ENCODE results near the gene COL27A1.

COL27A1 gene

DNA sequence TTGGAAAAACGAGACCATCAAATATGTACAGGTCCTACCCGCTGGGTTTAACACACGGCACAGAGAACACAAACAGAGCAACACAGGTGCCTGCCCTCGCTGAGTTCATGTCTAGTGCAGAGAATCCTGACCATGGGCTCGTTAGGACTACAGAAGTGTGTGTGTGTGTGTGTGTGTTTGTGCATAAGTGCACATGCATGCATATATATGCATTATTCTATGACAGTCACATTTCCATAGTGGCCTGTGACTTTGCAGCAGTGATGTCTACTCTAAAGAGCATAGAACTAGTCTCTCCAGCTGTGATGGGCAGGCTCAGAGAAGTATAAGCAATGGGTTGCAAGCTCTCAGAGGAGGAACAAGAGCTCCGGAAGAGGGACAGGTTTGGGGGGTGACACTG lies 202.0 kb downstream of the COL27A1 start:
- no peak for TF ChIP-seq BACH2 (CRISPR knock-in tag; IDR thresholded peaks at IDR 0.05; ENCODE audit: borderline replicate concordance)
- TF ChIP-seq ZNF565 (CRISPR knock-in tag; conservative IDR thresholded peaks at IDR 0.05; ENCODE audit: low read depth), result no peak
- no peak for TF ChIP-seq PATZ1 (CRISPR knock-in tag; IDR thresholded peaks at IDR 0.05; ENCODE audit: borderline replicate concordance)
- no peak for TF ChIP-seq RARB (CRISPR knock-in tag; IDR thresholded peaks at IDR 0.05)
- TF ChIP-seq, protein P1, sequence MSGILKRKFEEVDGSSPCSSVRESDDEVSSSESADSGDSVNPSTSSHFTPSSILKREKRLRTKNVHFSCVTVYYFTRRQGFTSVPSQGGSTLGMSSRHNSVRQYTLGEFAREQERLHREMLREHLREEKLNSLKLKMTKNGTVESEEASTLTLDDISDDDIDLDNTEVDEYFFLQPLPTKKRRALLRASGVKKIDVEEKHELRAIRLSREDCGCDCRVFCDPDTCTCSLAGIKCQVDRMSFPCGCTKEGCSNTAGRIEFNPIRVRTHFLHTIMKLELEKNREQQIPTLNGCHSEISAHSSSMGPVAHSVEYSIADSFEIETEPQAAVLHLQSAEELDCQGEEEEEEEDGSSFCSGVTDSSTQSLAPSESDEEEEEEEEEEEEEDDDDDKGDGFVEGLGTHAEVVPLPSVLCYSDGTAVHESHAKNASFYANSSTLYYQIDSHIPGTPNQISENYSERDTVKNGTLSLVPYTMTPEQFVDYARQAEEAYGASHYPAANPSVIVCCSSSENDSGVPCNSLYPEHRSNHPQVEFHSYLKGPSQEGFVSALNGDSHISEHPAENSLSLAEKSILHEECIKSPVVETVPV (CRISPR knock-in tag; IDR thresholded peaks at IDR 0.05), result no peak
- TF ChIP-seq, protein P2, sequence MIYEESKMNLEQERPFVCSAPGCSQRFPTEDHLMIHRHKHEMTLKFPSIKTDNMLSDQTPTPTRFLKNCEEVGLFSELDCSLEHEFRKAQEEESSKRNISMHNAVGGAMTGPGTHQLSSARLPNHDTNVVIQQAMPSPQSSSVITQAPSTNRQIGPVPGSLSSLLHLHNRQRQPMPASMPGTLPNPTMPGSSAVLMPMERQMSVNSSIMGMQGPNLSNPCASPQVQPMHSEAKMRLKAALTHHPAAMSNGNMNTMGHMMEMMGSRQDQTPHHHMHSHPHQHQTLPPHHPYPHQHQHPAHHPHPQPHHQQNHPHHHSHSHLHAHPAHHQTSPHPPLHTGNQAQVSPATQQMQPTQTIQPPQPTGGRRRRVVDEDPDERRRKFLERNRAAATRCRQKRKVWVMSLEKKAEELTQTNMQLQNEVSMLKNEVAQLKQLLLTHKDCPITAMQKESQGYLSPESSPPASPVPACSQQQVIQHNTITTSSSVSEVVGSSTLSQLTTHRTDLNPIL (CRISPR knock-in tag; IDR thresholded peaks at IDR 0.05; ENCODE audit: low read depth), result no peak
- TF ChIP-seq TOX (CRISPR knock-in tag; IDR thresholded peaks at IDR 0.05; ENCODE audit: borderline replicate concordance), result no peak
- TF ChIP-seq ESRRG (CRISPR knock-in tag; IDR thresholded peaks at IDR 0.05), result no peak
- no peak for TF ChIP-seq SNAI2 (CRISPR knock-in tag; IDR thresholded peaks at IDR 0.05)
- TF ChIP-seq ZNF8 (CRISPR knock-in tag; IDR thresholded peaks at IDR 0.05), result no peak
- no peak for TF ChIP-seq GLIS3 (CRISPR knock-in tag; IDR thresholded peaks at IDR 0.05)
- no peak for TF ChIP-seq ZFP30 (CRISPR knock-in tag; IDR thresholded peaks at IDR 0.05)
- no peak for TF ChIP-seq ZNF70 (CRISPR knock-in tag; IDR thresholded peaks at IDR 0.05)
- TF ChIP-seq OSR1 (CRISPR knock-in tag; IDR thresholded peaks at IDR 0.05), result no peak
- no peak for TF ChIP-seq ISL1 (CRISPR knock-in tag; IDR thresholded peaks at IDR 0.05)
- TF ChIP-seq ZC3H10 (CRISPR knock-in tag; IDR thresholded peaks at IDR 0.05), result no peak
- TF ChIP-seq PPARA (CRISPR knock-in tag; IDR thresholded peaks at IDR 0.05; ENCODE audit: borderline replicate concordance), result no peak
- no peak for TF ChIP-seq ZFP3 (CRISPR knock-in tag; IDR thresholded peaks at IDR 0.05)
- no peak for TF ChIP-seq TCF4 (CRISPR knock-in tag; IDR thresholded peaks at IDR 0.05; ENCODE audit: borderline replicate concordance)
- TF ChIP-seq POU6F1 (CRISPR knock-in tag; IDR thresholded peaks at IDR 0.05; ENCODE audit: borderline replicate concordance, low read depth), result no peak
- ATAC-seq, result no peak

DNA sequence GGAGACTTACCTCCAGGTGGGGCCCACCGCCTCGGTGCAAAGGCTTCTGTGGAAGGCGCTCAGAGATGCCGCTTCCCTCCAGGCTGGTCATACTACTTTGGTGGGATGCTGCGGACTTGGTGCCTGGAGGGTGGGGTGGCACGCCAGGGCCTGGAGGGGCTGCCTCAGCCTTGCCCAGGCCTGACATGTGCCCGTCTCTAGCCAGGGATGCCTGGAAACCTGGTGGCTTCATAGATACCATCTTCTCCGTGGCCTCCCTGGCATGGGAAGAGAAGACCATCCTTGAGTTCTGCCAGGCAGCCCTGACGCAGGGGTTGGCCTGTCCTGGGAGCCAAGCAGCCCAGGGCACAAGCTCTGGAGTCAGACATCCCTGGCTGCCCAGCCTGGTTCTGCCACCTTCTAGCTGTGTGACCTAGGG lies 202.6 kb downstream of the COL27A1 start:
- TF ChIP-seq ARNTL (CRISPR knock-in tag; IDR thresholded peaks at IDR 0.05; ENCODE audit: borderline replicate concordance, low read depth), result no peak
- no peak for TF ChIP-seq ZC3H10 (CRISPR knock-in tag; IDR thresholded peaks at IDR 0.05)
- TF ChIP-seq PATZ1 (CRISPR knock-in tag; IDR thresholded peaks at IDR 0.05; ENCODE audit: borderline replicate concordance), result no peak
- TF ChIP-seq GLIS3 (CRISPR knock-in tag; IDR thresholded peaks at IDR 0.05), result no peak
- TF ChIP-seq POU6F1 (CRISPR knock-in tag; IDR thresholded peaks at IDR 0.05; ENCODE audit: borderline replicate concordance, low read depth), result no peak
- no peak for TF ChIP-seq PPARA (CRISPR knock-in tag; IDR thresholded peaks at IDR 0.05; ENCODE audit: borderline replicate concordance)
- no peak for TF ChIP-seq OSR1 (CRISPR knock-in tag; IDR thresholded peaks at IDR 0.05)
- TF ChIP-seq TOX (CRISPR knock-in tag; IDR thresholded peaks at IDR 0.05; ENCODE audit: borderline replicate concordance), result no peak
- no peak for TF ChIP-seq ZNF565 (CRISPR knock-in tag; conservative IDR thresholded peaks at IDR 0.05; ENCODE audit: low read depth)
- no peak for TF ChIP-seq BACH2 (CRISPR knock-in tag; IDR thresholded peaks at IDR 0.05; ENCODE audit: borderline replicate concordance)
- TF ChIP-seq ZFP3 (CRISPR knock-in tag; IDR thresholded peaks at IDR 0.05), result no peak
- TF ChIP-seq SNAI2 (CRISPR knock-in tag; IDR thresholded peaks at IDR 0.05), result no peak
- TF ChIP-seq TSHZ2 (CRISPR knock-in tag; IDR thresholded peaks at IDR 0.05), result no peak
- no peak for TF ChIP-seq RARB (CRISPR knock-in tag; IDR thresholded peaks at IDR 0.05)
- TF ChIP-seq ISL1 (CRISPR knock-in tag; IDR thresholded peaks at IDR 0.05), result no peak
- TF ChIP-seq CSDC2 (CRISPR knock-in tag; IDR thresholded peaks at IDR 0.05), result no peak
- TF ChIP-seq ZNF8 (CRISPR knock-in tag; IDR thresholded peaks at IDR 0.05), result no peak
- ATAC-seq, result no peak
